HUES48 (cell line): ENCODE results near the gene KLK5.

Source experiments
- H3K27ac ChIP-seq: one replicate; pipeline ENCODE4 v1.7.0; 2013; ENCODE audit warnings: low read depth, low read length, inconsistent platforms
- H3K27me3 ChIP-seq: 2 replicates; pipeline ENCODE4 v1.6.1; 2013; ENCODE audit warnings: mild to moderate bottlenecking, low read length; ENCODE audit not compliant: control insufficient read depth, insufficient read depth
- H3K36me3 ChIP-seq: 2 replicates; pipeline ENCODE4 v1.6.1; 2013; ENCODE audit warnings: low read length; ENCODE audit not compliant: control insufficient read depth, insufficient read depth
- H3K4me1 ChIP-seq: 2 replicates; pipeline ENCODE4 v1.6.1; 2013; ENCODE audit warnings: mild to moderate bottlenecking, low read length; ENCODE audit not compliant: control insufficient read depth, insufficient read depth
- H3K4me3 ChIP-seq: 2 replicates; pipeline ENCODE4 v1.5.1; 2013; ENCODE audit warnings: mild to moderate bottlenecking, low read depth, low read length
- H3K9ac ChIP-seq: 2 replicates; pipeline ENCODE4 v1.6.1; 2013; ENCODE audit warnings: mild to moderate bottlenecking, low read depth, low read length, moderate library complexity
- H3K9me3 ChIP-seq: 2 replicates; pipeline ENCODE4 v1.6.1; 2013; ENCODE audit warnings: low read length; ENCODE audit not compliant: control insufficient read depth, insufficient read depth

The KLK5 gene

DNA sequence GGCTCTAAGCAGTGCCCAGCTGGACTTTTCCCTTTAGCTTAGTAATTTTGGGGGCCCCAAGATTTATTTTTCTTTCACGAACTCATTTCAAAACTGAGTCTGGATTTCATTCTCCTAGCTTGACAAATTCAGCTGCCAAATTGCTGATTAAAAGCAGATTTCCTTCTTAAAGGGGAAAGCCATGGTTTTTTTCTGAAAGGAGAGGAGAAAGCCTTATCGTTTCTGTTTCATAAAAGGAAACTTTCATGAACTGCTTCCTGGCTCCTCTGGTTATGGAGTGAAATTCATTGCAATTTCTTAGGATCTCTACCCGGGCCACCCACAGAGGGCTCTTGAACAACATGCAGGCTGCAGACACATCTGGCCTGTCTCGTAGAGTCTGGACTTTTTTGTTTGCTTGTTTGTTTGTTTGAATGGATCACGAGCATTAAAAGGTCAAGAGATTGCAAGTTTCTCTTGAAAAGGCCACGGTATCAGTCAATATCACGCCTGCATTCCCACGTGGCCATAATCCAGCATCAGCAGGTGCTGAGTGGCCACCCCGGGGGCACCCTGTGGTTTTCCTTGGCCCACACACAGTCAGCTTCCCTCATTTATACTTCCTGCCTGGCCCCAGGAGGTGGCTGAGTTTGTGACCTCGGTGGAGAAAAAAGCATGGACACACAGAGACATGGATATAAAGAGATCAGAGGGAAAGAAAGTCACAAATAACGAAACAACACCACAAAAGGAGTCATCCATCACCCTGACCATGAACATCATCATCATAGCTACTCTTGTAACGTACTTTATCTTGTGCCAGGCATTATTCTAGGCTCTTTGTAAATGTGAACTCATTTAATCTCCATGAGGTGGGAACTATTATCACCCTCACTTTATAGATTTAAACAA lies 31.2 kb downstream of the KLK5 start:
- Histone ChIP-seq H3K27me3 (peaks cover 9% of the 10 kb centered on the region), H3K9ac (no peak overlapping the region), H3K27ac (no peak overlapping the region), H3K9me3 (no peaks in the 10 kb centered on the region), H3K4me1 (peaks cover 9% of the 10 kb centered on the region), H3K36me3 (no peaks in the 10 kb centered on the region), H3K4me3 (0 out of 2 replicates have a peak overlapping the region, but pooled peaks have one; percentile 16)

- Histone ChIP-seq H3K27ac (no peak overlapping the region), H3K4me3 (no peak overlapping the region), H3K9ac (no peak overlapping the region), H3K36me3 (no peaks in the 10 kb centered on the region), H3K27me3 (peaks cover 42% of the 10 kb centered on the region), H3K9me3 (no peaks in the 10 kb centered on the region), H3K4me1 (no peaks in the 10 kb centered on the region)
These were observed 36.8 kb downstream of the KLK5 start for GRCh38 chr19:50916069-50916468.

GRCh38 chr19:50912727-50913716 lies 39.8 kb downstream of the KLK5 start:
- Histone ChIP-seq H3K9me3 (no peaks in the 10 kb centered on the region), H3K4me1 (peaks cover 3% of the 10 kb centered on the region; the same call in 1 of the 2 replicates), H3K36me3 (no peaks in the 10 kb centered on the region), H3K4me3 (peak overlapping the region; percentile 52), H3K27me3 (peaks cover 57% of the 10 kb centered on the region), H3K27ac (no peak overlapping the region), H3K9ac (no peak overlapping the region)

DNA sequence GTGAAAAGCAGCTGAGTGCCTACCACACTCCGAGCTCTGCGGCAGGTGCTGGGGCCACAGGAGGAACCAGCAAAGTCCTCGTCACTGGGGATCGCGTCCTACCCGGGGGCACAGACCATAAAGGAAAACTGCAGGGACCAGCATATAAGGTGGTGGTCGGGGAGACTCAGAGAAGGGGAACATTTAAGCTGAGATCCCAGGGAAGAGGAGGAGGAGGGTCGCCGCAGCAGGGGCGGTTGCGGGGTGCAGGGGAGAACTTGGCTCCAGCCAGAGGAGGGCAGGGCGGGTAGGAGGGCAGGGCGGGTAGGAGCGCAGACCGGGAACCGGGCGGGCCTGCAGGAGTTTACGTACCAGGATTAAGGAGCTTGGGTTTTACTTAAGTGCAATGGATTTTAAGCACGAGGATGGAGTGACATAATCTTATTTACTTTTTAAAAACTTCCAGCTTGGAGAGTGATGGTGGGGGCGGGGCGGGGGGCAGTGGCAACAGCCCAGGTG lies 40.7 kb downstream of the KLK5 start:
- peaks cover 61% of the 10 kb centered on the region for H3K27me3 ChIP-seq
- peaks cover 3% of the 10 kb centered on the region; the same call in 1 of the 2 replicates for H3K4me1 ChIP-seq
- H3K27ac ChIP-seq: no peak overlapping the region
- H3K9me3 ChIP-seq: no peaks in the 10 kb centered on the region
- H3K36me3 ChIP-seq: no peaks in the 10 kb centered on the region
- no peak overlapping the region for H3K9ac ChIP-seq
- no peak overlapping the region for H3K4me3 ChIP-seq

- Histone ChIP-seq H3K36me3 (no peaks in the 10 kb centered on the region), H3K9me3 (no peaks in the 10 kb centered on the region), H3K4me3 (no peak within 1 kb of the TSS), H3K27ac (no peak within 1 kb of the TSS), H3K27me3 (peaks cover 65% of the 10 kb centered on the region), H3K9ac (no peak within 1 kb of the TSS), H3K4me1 (peaks cover 3% of the 10 kb centered on the region; the same call in 1 of the 2 replicates)
These were observed 41.4 kb downstream of the KLK5 start, which contains the start of gene KLK4 for GRCh38 chr19:50911206-50912101. Gene KLK4, minus strand, starts transcription at chr19:50911395. Its CDS starts 657 bp downstream, at chr19:50910738.

- no peak overlapping the region for H3K9ac ChIP-seq
- H3K9me3 ChIP-seq: no peaks in the 10 kb centered on the region
- no peaks in the 10 kb centered on the region for H3K36me3 ChIP-seq
- H3K27ac ChIP-seq: no peak overlapping the region
- peaks cover 65% of the 10 kb centered on the region for H3K27me3 ChIP-seq
- H3K4me3 ChIP-seq: no peak overlapping the region
- peaks cover 3% of the 10 kb centered on the region; the same call in 1 of the 2 replicates for H3K4me1 ChIP-seq
These were observed 42.1 kb downstream of the KLK5 start for GRCh38 chr19:50910722-50911121.

DNA sequence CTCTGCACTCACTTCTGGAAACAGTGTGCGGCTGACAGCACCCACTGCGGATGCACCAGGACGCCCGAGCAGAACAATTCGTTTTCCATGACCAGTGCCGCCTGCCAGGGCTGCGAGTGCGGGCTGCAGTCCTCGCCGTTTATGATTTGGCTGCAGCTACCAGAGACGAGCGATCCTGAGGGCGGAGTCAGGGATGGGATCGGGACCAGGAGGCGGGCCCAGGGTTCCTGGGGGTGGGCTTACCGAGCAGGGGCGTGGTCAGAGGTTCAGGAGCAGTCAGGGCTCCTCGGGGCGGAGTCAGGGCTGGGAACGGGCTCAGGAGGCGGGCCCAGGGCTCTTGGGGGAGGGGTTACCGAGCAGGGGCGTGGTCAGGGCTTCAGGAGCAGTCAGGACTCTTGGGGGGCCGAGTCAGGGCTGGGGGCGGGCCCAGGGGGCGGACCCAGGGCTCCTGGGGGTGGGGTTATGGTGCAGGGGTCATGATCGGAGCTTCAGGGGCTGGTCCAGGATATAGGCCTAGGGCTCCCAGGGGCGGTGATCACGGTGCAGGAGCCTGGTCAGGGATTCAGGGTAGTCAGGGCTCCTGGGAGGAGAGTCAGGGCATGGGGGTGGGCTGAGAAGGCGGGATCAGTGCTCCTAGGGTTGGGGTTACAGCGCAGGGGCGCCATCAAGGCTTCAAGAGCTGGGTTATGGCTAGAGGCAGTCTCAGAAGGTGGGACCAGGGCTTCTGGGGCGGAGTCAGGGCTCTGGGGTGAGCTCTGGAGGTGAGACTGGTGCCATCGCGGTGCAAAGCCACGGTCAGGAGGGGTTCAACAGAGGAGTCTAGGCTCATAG lies 43.4 kb downstream of the KLK5 start:
- peak overlapping the region; percentile 75 for H3K4me3 ChIP-seq
- H3K9ac ChIP-seq: no peak overlapping the region
- no peaks in the 10 kb centered on the region for H3K36me3 ChIP-seq
- peaks cover 54% of the 10 kb centered on the region for H3K27me3 ChIP-seq
- H3K9me3 ChIP-seq: no peaks in the 10 kb centered on the region
- H3K27ac ChIP-seq: no peak overlapping the region
- H3K4me1 ChIP-seq: peaks cover 3% of the 10 kb centered on the region; the same call in 1 of the 2 replicates

DNA sequence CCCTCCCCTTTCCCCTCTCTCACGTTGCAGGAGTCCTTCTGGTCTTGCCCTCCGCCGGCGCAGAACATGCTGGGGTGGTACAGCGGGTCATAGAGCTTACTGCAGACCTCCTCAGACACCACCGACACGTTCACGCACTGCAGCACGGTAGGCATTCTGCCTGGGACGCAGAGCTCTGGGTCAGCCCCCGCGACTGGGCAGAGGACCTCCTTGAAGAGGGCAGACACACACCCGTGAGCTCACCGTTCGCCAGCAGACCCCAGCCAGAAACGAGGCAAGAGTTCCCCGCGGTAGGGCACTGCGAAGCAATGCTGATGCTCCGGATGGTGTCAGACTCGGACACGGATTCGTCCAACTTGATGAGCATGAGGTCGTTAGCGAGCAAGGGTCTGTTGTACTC lies 44.5 kb downstream of the KLK5 start:
- H3K36me3 ChIP-seq: no peaks in the 10 kb centered on the region
- peaks cover 50% of the 10 kb centered on the region for H3K27me3 ChIP-seq
- no peaks in the 10 kb centered on the region for H3K9me3 ChIP-seq
- no peak overlapping the region for H3K9ac ChIP-seq
- no peak overlapping the region for H3K27ac ChIP-seq
- H3K4me3 ChIP-seq: no peak overlapping the region
- peaks cover 3% of the 10 kb centered on the region; the same call in 1 of the 2 replicates for H3K4me1 ChIP-seq

DNA sequence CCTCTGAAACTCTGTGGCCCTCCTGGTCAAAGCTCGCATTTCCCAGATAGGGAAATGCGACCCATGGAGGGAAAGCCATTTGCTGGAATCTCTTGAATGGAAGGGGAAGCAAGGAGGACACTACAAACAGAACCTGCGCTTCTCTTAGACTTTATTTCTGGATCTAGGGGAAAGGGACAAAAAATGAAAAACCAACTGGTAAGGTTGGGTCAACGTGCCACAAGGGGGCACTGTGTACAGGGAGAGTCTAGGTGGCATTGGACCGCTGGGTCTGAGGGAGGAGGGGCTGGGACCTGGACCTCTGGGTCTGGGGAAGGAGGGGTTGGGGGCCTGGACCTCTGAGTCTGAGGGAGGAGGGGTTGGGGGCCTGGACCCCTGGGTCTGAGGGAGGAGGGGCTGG lies 46.6 kb downstream of the KLK5 start:
- H3K4me3 ChIP-seq: no peak overlapping the region
- H3K27ac ChIP-seq: no peak overlapping the region
- H3K9ac ChIP-seq: no peak overlapping the region
- H3K9me3 ChIP-seq: no peaks in the 10 kb centered on the region
- H3K36me3 ChIP-seq: no peaks in the 10 kb centered on the region
- peaks cover 29% of the 10 kb centered on the region for H3K27me3 ChIP-seq
- H3K4me1 ChIP-seq: peaks cover 3% of the 10 kb centered on the region; the same call in 1 of the 2 replicates
